ENCODE data around the gene HNMT.

Gene HNMT

GRCh38 chr2:138012082-138012481 lies 47.8 kb downstream of the HNMT start:
- Histone ChIP-seq H3F3A (ENCODE audit: insufficient read depth) (no peaks in the 10 kb centered on the region), H3K27me3 (ENCODE audit: low read length) (no peaks in the 10 kb centered on the region), H2AFZ (ENCODE audit: low read depth, low read length, severe bottlenecking) (no peak overlapping the region), H3K36me3 (ENCODE audit: low read length) (no peaks in the 10 kb centered on the region), H3K79me2 (ENCODE audit: insufficient read depth, low read length) (no peaks in the 10 kb centered on the region), H3K9me2 (replicated peaks; ENCODE audit: insufficient read depth, low read length) (no peaks in the 10 kb centered on the region), H3K27ac (ENCODE audit: low read depth, low read length) (no peak overlapping the region), H3K9ac (ENCODE audit: low read length) (no peak overlapping the region), H3K9me3 (ENCODE audit: insufficient read depth, low read length) (no peaks in the 10 kb centered on the region), H4K20me1 (ENCODE audit: low read depth, low read length) (no peaks in the 10 kb centered on the region), H3K4me3 (ENCODE audit: insufficient read depth, low read length, poor library complexity, severe bottlenecking) (no peak overlapping the region), H3K4me2 (ENCODE audit: low read depth, low read length, poor library complexity, severe bottlenecking) (no peak overlapping the region)
- TF ChIP-seq CTCF (IDR thresholded peaks at IDR 0.05; ENCODE audit: insufficient read depth, low read length, poor library complexity, severe bottlenecking) (no peak), EZH2phosphoT487 (conservative IDR thresholded peaks at IDR 0.05; ENCODE audit: low read length) (no peak)

GRCh38 chr2:138012968-138013367 lies 48.7 kb downstream of the HNMT start:
- H3K27ac ChIP-seq (ENCODE audit: low read depth, low read length), result no peak overlapping the region
- no peaks in the 10 kb centered on the region for H3K27me3 ChIP-seq (ENCODE audit: low read length)
- TF ChIP-seq CTCF (IDR thresholded peaks at IDR 0.05; ENCODE audit: insufficient read depth, low read length, poor library complexity, severe bottlenecking), result no peak
- TF ChIP-seq EZH2phosphoT487 (conservative IDR thresholded peaks at IDR 0.05; ENCODE audit: low read length), result no peak
- no peaks in the 10 kb centered on the region for H3K36me3 ChIP-seq (ENCODE audit: low read length)
- H3K4me2 ChIP-seq (ENCODE audit: low read depth, low read length, poor library complexity, severe bottlenecking), result no peak overlapping the region
- H3K9me3 ChIP-seq (ENCODE audit: insufficient read depth, low read length), result no peaks in the 10 kb centered on the region
- H3K79me2 ChIP-seq (ENCODE audit: insufficient read depth, low read length), result no peaks in the 10 kb centered on the region
- no peak overlapping the region for H3K4me3 ChIP-seq (ENCODE audit: insufficient read depth, low read length, poor library complexity, severe bottlenecking)
- H3K9ac ChIP-seq (ENCODE audit: low read length), result no peak overlapping the region
- H4K20me1 ChIP-seq (ENCODE audit: low read depth, low read length), result no peaks in the 10 kb centered on the region
- no peaks in the 10 kb centered on the region for H3F3A ChIP-seq (ENCODE audit: insufficient read depth)
- no peaks in the 10 kb centered on the region for H3K9me2 ChIP-seq (replicated peaks; ENCODE audit: insufficient read depth, low read length)
- no peak overlapping the region for H2AFZ ChIP-seq (ENCODE audit: low read depth, low read length, severe bottlenecking)

GRCh38 chr2:138013639-138014038 lies 49.4 kb downstream of the HNMT start:
- no peak overlapping the region for H3K4me2 ChIP-seq (ENCODE audit: low read depth, low read length, poor library complexity, severe bottlenecking)
- no peak overlapping the region for H3K9ac ChIP-seq (ENCODE audit: low read length)
- no peak overlapping the region for H3K27ac ChIP-seq (ENCODE audit: low read depth, low read length)
- H2AFZ ChIP-seq (ENCODE audit: low read depth, low read length, severe bottlenecking), result no peak overlapping the region
- H4K20me1 ChIP-seq (ENCODE audit: low read depth, low read length), result no peaks in the 10 kb centered on the region
- H3F3A ChIP-seq (ENCODE audit: insufficient read depth), result no peaks in the 10 kb centered on the region
- H3K4me3 ChIP-seq (ENCODE audit: insufficient read depth, low read length, poor library complexity, severe bottlenecking), result no peak overlapping the region
- H3K36me3 ChIP-seq (ENCODE audit: low read length), result no peaks in the 10 kb centered on the region
- TF ChIP-seq EZH2phosphoT487 (conservative IDR thresholded peaks at IDR 0.05; ENCODE audit: low read length), result no peak
- TF ChIP-seq CTCF (IDR thresholded peaks at IDR 0.05; ENCODE audit: insufficient read depth, low read length, poor library complexity, severe bottlenecking), result no peak
- no peaks in the 10 kb centered on the region for H3K79me2 ChIP-seq (ENCODE audit: insufficient read depth, low read length)
- H3K9me3 ChIP-seq (ENCODE audit: insufficient read depth, low read length), result no peaks in the 10 kb centered on the region
- H3K27me3 ChIP-seq (ENCODE audit: low read length), result no peaks in the 10 kb centered on the region
- H3K9me2 ChIP-seq (replicated peaks; ENCODE audit: insufficient read depth, low read length), result no peaks in the 10 kb centered on the region
